Trophoblast cell (in vitro differentiated cells and primary cell): ENCODE measurements around the gene UACA.
A peak's percentile ranks its signal among the peaks of the same experiment; 100 is the strongest.

ENCODE experiments used
- DNase-seq, 2 donors: peaks; one replicate each; pipeline ENCODE4 v3.0.0-alpha.2; 2016
- H2AFZ ChIP-seq: 2 replicates; pipeline ENCODE4 v1.6.1; 2013; ENCODE audit warnings: low read length, moderate library complexity, mild to moderate bottlenecking; ENCODE audit not compliant: insufficient read depth, poor library complexity
- H2AK5ac ChIP-seq: 2 replicates; pipeline ENCODE4 v1.6.1; 2013; ENCODE audit warnings: mild to moderate bottlenecking, low read length
- H2BK120ac ChIP-seq: 2 replicates; pipeline ENCODE4 v1.6.1; 2013; ENCODE audit warnings: low read length, mild to moderate bottlenecking, moderate library complexity; ENCODE audit not compliant: insufficient read depth, poor library complexity
- H2BK12ac ChIP-seq: 2 replicates; pipeline ENCODE4 v1.6.1; 2013; ENCODE audit warnings: mild to moderate bottlenecking, low read length, moderate library complexity
- H2BK5ac ChIP-seq: 2 replicates; pipeline ENCODE4 v1.6.1; 2013; ENCODE audit warnings: low read length, low read depth, moderate library complexity, mild to moderate bottlenecking; ENCODE audit not compliant: poor library complexity
- H3K14ac ChIP-seq: 2 replicates; pipeline ENCODE4 v1.6.1; 2013; ENCODE audit warnings: mild to moderate bottlenecking, low read length
- H3K18ac ChIP-seq: 2 replicates; pipeline ENCODE4 v1.6.1; 2013; ENCODE audit warnings: mild to moderate bottlenecking, low read length
- H3K23ac ChIP-seq: 2 replicates; pipeline ENCODE4 v1.6.1; 2013; ENCODE audit warnings: low read length
- H3K27ac ChIP-seq: 2 replicates; pipeline ENCODE4 v1.5.1; 2013; ENCODE audit warnings: low read depth, mild to moderate bottlenecking, inconsistent platforms, low read length, moderate library complexity
- H3K27me3 ChIP-seq: 2 replicates; pipeline ENCODE4 v1.6.1; 2013; ENCODE audit warnings: inconsistent platforms, mild to moderate bottlenecking, low read length, moderate library complexity; ENCODE audit not compliant: insufficient read depth
- H3K36me3 ChIP-seq, 2 experiments: 1 replicate in 1 of 2; 2 replicates in 1 of 2; pipeline ENCODE4 v1.6.1; 2013; ENCODE audit warnings: low read length in 2 of 2, mild to moderate bottlenecking in 2 of 2, moderate library complexity in 1 of 2; ENCODE audit not compliant: insufficient read depth in 2 of 2, control insufficient read depth in 1 of 2
- H3K4ac ChIP-seq: 2 replicates; pipeline ENCODE4 v1.6.1; 2013; ENCODE audit warnings: low read depth, mild to moderate bottlenecking, low read length, moderate library complexity
- H3K4me1 ChIP-seq, 2 experiments: 1 replicate in 1 of 2; 2 replicates in 1 of 2; pipeline ENCODE4 v1.6.1; 2013; ENCODE audit warnings: low read length in 2 of 2, mild to moderate bottlenecking in 2 of 2, moderate library complexity in 1 of 2; ENCODE audit not compliant: insufficient read depth in 2 of 2, control insufficient read depth in 1 of 2
- H3K4me2 ChIP-seq: 2 replicates; pipeline ENCODE4 v1.6.1; 2013; ENCODE audit warnings: inconsistent platforms, mild to moderate bottlenecking, low read length, moderate library complexity
- H3K4me3 ChIP-seq: 2 replicates; pipeline ENCODE4 v1.5.1; 2013; ENCODE audit warnings: mild to moderate bottlenecking, low read depth, low read length, inconsistent platforms
- H3K79me1 ChIP-seq: one replicate; pipeline ENCODE4 v1.6.1; 2013; ENCODE audit warnings: low read length
- H3K79me2 ChIP-seq: 2 replicates; pipeline ENCODE4 v1.6.1; 2013; ENCODE audit warnings: low read length, mild to moderate bottlenecking; ENCODE audit not compliant: control insufficient read depth, insufficient read depth, poor library complexity
- H3K9ac ChIP-seq: 2 replicates; pipeline ENCODE4 v1.6.1; 2013; ENCODE audit warnings: mild to moderate bottlenecking, low read length
- H3K9me3 ChIP-seq: 2 replicates; pipeline ENCODE4 v1.6.1; 2013; ENCODE audit warnings: low read depth, mild to moderate bottlenecking, control low read depth, inconsistent platforms, low read length; ENCODE audit not compliant: insufficient read depth
- H4K12ac ChIP-seq: 2 replicates; pipeline ENCODE4 v1.6.1; 2013; ENCODE audit warnings: low read depth, mild to moderate bottlenecking, low read length, moderate library complexity
- H4K8ac ChIP-seq: 2 replicates; pipeline ENCODE4 v1.6.1; 2013; ENCODE audit warnings: low read depth, mild to moderate bottlenecking, low read length, moderate library complexity
- H4K91ac ChIP-seq: one replicate; pipeline ENCODE4 v1.6.1; 2013; ENCODE audit warnings: low read depth, mild to moderate bottlenecking, low read length, moderate library complexity
- WGBS: extraction: QIAGEN DNeasy Blood & Tissue Kit; methylation state at CpG from one replicate; pipeline ENCODE4 v1.1.7; 2013; ENCODE audit warnings: missing lambda C conversion rate; ENCODE audit not compliant: insufficient read length, insufficient coverage; ENCODE audit errors: extremely low coverage; 5-methylcytosine and 5-hydroxymethylcytosine counted together

The UACA gene

GRCh38 chr15:70766597-70766996 lies 3.2 kb upstream of the UACA start:
- no peak overlapping the region for H3K18ac ChIP-seq
- peaks cover 0 to 4% of the 10 kb centered on the region in 2 experiments for H3K4me1 ChIP-seq
- H3K79me2 ChIP-seq = peaks cover 6% of the 10 kb centered on the region
- WGBS = no CpG with 5 or more reads among the region's 6 CpGs
- H3K23ac ChIP-seq = no peak overlapping the region
- no peak overlapping the region for H2AFZ ChIP-seq
- H3K4me2 ChIP-seq = no peak overlapping the region
- H3K9ac ChIP-seq = no peak overlapping the region
- no peak overlapping the region for H2AK5ac ChIP-seq
- H2BK120ac ChIP-seq = no peak overlapping the region
- DNase-seq = peak; percentile 63 to 77
- H4K12ac ChIP-seq = no peak overlapping the region
- H2BK12ac ChIP-seq = no peak overlapping the region
- no peak overlapping the region for H2BK5ac ChIP-seq
- no peaks in the 10 kb centered on the region for H3K9me3 ChIP-seq
- no peak overlapping the region for H3K14ac ChIP-seq
- H3K4ac ChIP-seq = no peak overlapping the region
- H3K79me1 ChIP-seq = no peaks in the 10 kb centered on the region
- H4K8ac ChIP-seq = no peak overlapping the region
- no peaks in the 10 kb centered on the region for H3K27me3 ChIP-seq
- H3K27ac ChIP-seq = no peak overlapping the region
- H3K4me3 ChIP-seq = no peak overlapping the region
- no peak overlapping the region for H4K91ac ChIP-seq
- H3K36me3 ChIP-seq = no peaks in the 10 kb centered on the region

GRCh38 chr15:70765504-70766281 lies 2.3 kb upstream of the UACA start:
- Histone ChIP-seq H3K9me3 (no peaks in the 10 kb centered on the region), H3K4ac (no peak overlapping the region), H3K79me1 (no peaks in the 10 kb centered on the region), H3K4me3 (no peak overlapping the region), H2BK120ac (no peak overlapping the region), H3K14ac (no peak overlapping the region), H2BK12ac (no peak overlapping the region), H3K36me3 (no peaks in the 10 kb centered on the region), H3K4me1 (peaks cover 0 to 4% of the 10 kb centered on the region in 2 experiments), H4K8ac (no peak overlapping the region), H4K12ac (no peak overlapping the region), H3K18ac (no peak overlapping the region), H3K79me2 (peaks cover 6% of the 10 kb centered on the region), H2BK5ac (no peak overlapping the region), H2AFZ (no peak overlapping the region), H3K27ac (no peak overlapping the region), H3K23ac (no peak overlapping the region), H2AK5ac (no peak overlapping the region), H3K4me2 (no peak overlapping the region), H3K27me3 (no peaks in the 10 kb centered on the region), H3K9ac (no peak overlapping the region), H4K91ac (no peak overlapping the region)
- no peak for DNase-seq

GRCh38 chr15:70763950-70764730 lies 782 bp upstream of the UACA start:
- WGBS = no CpG with 5 or more reads among the region's 17 CpGs

GRCh38 chr15:70762469-70763119 lies 764 bp downstream of the UACA start:
- no peaks in the 10 kb centered on the region for H3K79me1 ChIP-seq
- peak overlapping the region; percentile 50 for H3K27ac ChIP-seq
- H3K36me3 ChIP-seq = no peaks in the 10 kb centered on the region
- H2AFZ ChIP-seq = peak overlapping the region; percentile 93
- H3K4ac ChIP-seq = no peak overlapping the region
- no peak overlapping the region for H2BK5ac ChIP-seq
- H4K12ac ChIP-seq = no peak overlapping the region
- WGBS = no CpG with 5 or more reads among the region's 45 CpGs
- peak overlapping the region; percentile 87 for H3K4me3 ChIP-seq
- H3K4me1 ChIP-seq = peaks cover 0 to 4% of the 10 kb centered on the region in 2 experiments
- peak overlapping the region; percentile 94 for H3K4me2 ChIP-seq
- peak in 1 of 2 donors; percentile 25 for DNase-seq
- H3K27me3 ChIP-seq = no peaks in the 10 kb centered on the region
- H4K91ac ChIP-seq = peak overlapping the region; percentile 32
- no peak overlapping the region for H3K14ac ChIP-seq
- H3K9me3 ChIP-seq = no peaks in the 10 kb centered on the region
- H3K23ac ChIP-seq = no peak overlapping the region
- H3K18ac ChIP-seq = peak overlapping the region; percentile 78
- H2AK5ac ChIP-seq = no peak overlapping the region
- H2BK12ac ChIP-seq = no peak overlapping the region
- H4K8ac ChIP-seq = peak overlapping the region; percentile 67
- no peak overlapping the region for H2BK120ac ChIP-seq
- peaks cover 6% of the 10 kb centered on the region for H3K79me2 ChIP-seq
- peak overlapping the region; percentile 88 for H3K9ac ChIP-seq

More at GRCh38 chr15:70763950-70764730, 782 bp upstream of the UACA start:
- H3K9me3 ChIP-seq = no peaks in the 10 kb centered on the region
- no peak overlapping the region for H3K4ac ChIP-seq
- H2BK120ac ChIP-seq = no peak overlapping the region
- H4K91ac ChIP-seq = no peak overlapping the region
- H4K8ac ChIP-seq = peak overlapping the region; percentile 77
- H3K36me3 ChIP-seq = no peaks in the 10 kb centered on the region
- no peak overlapping the region for H2AK5ac ChIP-seq
- peaks cover 0 to 4% of the 10 kb centered on the region in 2 experiments for H3K4me1 ChIP-seq
- no peaks in the 10 kb centered on the region for H3K27me3 ChIP-seq
- H3K4me3 ChIP-seq = peak overlapping the region; percentile 33
- no peak overlapping the region for H2BK5ac ChIP-seq
- H3K9ac ChIP-seq = no peak overlapping the region
- no peak overlapping the region for H3K18ac ChIP-seq
- no peak overlapping the region for H4K12ac ChIP-seq
- H3K4me2 ChIP-seq = peak overlapping the region; percentile 83
- no peak for DNase-seq
- H3K27ac ChIP-seq = peak overlapping the region; percentile 31
- H3K14ac ChIP-seq = no peak overlapping the region
- no peak overlapping the region for H2BK12ac ChIP-seq
- H3K79me1 ChIP-seq = no peaks in the 10 kb centered on the region
- H3K23ac ChIP-seq = no peak overlapping the region
- H3K79me2 ChIP-seq = peaks cover 6% of the 10 kb centered on the region
- H2AFZ ChIP-seq = peak overlapping the region; percentile 25
